GM18511 (cell line): ENCODE results near the gene EFNB3.

ENCODE experiments used
- ATAC-seq: cut with Tn5 transposase; IDR thresholded peaks from one replicate; pipeline ENCODE4 v1.9.1; 2021; ENCODE audit warnings: mild to moderate bottlenecking, moderate library complexity; ENCODE audit not compliant: unreplicated experiment

The EFNB3 gene

DNA sequence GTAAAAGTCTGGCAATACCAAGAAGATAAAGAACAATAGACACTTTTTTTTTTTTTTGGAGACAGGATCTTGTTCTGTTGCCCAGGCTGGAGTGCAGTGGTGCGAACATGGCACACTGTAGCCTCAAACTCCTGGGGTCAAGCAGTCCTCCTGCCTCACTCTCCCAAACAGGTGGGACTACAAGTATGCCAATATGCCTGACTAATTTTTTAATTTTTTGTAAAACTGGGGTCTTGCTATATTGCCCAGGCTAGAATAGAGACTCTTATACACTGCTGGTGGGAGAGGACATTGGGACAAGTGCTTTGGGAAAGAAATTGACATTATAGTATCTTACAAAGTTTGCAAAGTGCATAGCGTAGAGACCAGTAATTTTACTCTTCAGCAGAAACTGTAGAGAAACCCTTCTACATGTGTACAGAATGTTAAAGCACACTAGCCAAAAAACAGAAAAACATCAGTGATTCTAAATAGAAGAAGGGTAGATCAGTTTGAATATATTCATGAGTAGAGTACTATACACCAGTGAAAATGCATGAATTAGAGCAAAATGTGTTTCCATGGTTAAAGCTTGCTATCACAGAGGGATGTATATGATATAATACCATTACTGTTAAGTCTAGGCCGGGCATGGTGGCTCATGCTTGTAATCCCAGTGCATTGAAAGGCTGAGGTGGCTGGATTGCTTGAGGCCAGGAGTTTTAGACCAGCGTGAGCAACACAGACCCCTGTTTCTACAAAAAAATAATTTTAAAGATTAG, 7.0 kb upstream of the EFNB3 start:
- no peak for ATAC-seq

GRCh38 chr17:7700510-7700909, 4.5 kb upstream of the EFNB3 start:
- no peak for ATAC-seq

- ATAC-seq: no peak
Observed at GRCh38 chr17:7701681-7702080, 3.3 kb upstream of the EFNB3 start.

DNA sequence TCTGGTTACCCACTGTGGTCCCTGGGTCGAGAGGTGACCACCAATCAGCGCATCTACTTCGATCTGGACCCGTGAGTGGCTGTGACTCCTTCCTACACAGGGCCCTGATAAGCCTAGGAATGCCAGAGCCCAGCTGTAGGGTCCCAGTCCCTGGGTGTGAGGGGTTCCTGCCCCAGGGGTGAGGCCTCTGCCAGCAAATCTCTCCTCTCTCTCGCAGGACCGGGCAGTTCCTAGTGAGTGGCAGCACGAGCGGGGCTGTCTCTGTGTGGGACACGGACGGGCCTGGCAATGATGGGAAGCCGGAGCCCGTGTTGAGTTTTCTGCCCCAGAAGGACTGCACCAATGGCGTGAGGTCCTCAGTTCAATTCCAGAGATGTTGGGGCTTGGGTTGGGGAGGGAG, 2.2 kb upstream of the EFNB3 start:
- no peak for ATAC-seq

DNA sequence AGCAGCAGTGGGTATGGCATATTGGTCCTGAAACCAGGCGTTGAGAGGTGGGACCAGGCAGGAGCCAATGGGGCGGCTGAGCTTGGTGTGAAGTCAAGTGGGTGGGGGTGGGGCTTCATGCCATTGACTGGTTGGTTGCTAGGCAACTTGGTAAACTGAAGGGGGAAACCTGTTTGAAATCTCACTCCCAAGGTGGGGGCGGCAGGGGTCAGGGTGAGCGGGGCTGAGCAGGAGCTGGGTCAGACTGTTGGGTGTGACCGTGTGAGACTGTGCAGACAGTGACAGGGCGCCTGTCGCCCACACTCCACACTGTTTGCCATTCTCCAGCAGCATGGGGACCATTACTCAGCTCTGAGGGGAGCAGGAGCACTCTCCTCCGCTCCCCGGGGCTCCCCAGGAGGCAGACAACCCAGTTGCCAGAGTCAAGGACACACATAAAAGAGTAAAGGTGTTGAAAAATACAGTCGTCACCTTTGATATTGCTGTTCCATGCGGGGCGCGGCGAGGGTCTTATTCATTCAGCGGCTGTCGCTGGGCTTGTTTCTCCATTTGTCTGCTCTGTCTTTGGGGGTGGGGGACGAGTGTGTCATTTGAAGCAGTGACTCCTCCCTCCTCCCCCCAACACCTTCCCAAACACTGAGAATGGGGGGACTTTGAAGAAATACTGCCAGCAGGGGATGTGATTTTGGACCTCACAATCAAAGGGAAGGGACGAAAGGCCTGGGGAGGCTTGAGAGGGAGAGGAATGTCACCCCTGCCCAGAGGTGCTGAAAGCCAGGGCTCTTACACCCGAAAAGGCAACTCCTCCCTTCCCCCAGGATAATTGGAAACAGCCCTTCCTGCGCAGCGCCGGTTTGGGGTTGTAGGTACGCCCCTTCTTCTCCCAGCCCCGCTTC, 1.2 kb upstream of the EFNB3 start:
- ATAC-seq: no peak

DNA sequence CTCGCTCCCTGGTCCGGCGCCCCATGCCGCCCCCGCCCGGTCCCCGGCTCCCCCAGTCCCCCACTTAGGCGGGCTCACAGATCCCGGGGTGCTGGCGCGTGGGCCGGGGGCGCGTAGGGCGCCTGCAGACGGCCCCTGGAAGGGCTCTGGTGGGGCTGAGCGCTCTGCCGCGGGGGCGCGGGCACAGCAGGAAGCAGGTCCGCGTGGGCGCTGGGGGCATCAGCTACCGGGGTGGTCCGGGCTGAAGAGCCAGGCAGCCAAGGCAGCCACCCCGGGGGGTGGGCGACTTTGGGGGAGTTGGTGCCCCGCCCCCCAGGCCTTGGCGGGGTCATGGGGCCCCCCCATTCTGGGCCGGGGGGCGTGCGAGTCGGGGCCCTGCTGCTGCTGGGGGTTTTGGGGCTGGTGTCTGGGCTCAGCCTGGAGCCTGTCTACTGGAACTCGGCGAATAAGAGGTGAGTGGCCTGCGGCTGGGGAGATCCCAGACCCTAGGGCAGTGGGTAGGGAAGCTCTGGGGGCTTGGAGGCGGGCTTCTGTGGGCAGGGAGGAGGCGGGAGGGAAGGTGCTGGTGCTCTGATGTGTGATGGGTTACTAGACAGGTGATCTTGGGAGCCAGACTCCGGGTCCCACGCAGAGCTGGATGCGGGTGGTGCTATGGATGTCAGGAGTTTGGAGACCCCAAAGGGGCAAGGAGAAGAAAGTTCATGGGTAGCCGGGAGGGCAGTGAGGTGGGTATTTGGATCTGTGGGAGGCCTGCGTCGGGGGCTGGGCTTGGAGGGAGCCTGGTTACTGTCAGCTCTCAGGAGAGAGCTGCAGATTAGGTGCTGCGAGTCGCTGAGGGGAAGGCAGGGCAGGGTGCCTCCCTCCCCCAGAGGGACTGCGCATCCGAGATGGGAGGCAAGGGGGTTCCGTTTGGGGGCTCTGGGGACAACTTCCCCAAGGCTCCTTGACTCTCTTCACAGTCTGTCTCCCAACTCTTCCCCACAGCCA, 560 bp downstream of the EFNB3 start:
- no peak for ATAC-seq

- no peak for ATAC-seq
Observed at GRCh38 chr17:7706631-7707354, 1.8 kb downstream of the EFNB3 start.

- ATAC-seq: no peak
Observed at GRCh38 chr17:7707446-7707845, 2.4 kb downstream of the EFNB3 start.

DNA sequence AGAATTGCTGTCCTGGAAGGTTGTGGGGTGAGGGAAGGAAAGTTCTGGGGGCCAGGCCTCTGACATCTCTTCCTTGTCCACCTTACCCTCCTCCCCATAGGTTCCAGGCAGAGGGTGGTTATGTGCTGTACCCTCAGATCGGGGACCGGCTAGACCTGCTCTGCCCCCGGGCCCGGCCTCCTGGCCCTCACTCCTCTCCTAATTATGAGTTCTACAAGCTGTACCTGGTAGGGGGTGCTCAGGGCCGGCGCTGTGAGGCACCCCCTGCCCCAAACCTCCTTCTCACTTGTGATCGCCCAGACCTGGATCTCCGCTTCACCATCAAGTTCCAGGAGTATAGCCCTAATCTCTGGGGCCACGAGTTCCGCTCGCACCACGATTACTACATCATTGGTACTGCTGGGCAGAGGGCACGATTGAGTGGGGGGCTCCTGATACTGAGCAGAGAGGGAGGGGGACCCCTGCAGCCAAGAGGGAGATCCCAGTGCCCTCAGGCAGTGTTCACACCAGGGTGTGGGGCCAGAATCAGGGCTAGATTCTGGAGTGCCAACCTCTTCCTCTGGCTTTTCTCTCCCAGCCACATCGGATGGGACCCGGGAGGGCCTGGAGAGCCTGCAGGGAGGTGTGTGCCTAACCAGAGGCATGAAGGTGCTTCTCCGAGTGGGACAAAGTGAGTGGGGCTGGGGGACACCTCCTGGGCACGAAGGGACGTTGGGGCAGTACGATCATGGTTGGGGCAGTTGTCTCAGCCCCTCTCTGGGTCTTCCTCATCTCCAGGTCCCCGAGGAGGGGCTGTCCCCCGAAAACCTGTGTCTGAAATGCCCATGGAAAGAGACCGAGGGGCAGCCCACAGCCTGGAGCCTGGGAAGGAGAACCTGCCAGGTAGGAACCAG, 3.1 kb downstream of the EFNB3 start:
- no peak for ATAC-seq

- ATAC-seq: no peak
Observed at GRCh38 chr17:7709031-7709430, 4.0 kb downstream of the EFNB3 start.

DNA sequence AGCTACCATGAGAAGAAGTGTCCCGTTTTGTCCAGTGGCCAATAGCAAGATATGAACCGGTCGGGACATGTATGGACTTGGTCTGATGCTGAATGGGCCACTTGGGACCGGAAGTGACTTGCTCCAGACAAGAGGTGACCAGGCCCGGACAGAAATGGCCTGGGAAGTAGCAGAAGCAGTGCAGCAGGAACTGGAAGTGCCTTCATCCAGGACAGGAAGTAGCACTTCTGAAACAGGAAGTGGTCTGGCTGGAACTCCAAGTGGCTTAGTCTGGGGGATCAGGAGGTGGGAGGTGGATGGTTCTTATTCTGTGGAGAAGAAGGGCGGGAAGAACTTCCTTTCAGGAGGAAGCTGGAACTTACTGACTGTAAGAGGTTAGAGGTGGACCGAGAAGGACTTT, 5.3 kb downstream of the EFNB3 start:
- ATAC-seq: no peak

- no peak for ATAC-seq
Observed at GRCh38 chr17:7711051-7711755, 6.2 kb downstream of the EFNB3 start.

- ATAC-seq: no peak
Observed at GRCh38 chr17:7712111-7712771, 7.2 kb downstream of the EFNB3 start.

DNA sequence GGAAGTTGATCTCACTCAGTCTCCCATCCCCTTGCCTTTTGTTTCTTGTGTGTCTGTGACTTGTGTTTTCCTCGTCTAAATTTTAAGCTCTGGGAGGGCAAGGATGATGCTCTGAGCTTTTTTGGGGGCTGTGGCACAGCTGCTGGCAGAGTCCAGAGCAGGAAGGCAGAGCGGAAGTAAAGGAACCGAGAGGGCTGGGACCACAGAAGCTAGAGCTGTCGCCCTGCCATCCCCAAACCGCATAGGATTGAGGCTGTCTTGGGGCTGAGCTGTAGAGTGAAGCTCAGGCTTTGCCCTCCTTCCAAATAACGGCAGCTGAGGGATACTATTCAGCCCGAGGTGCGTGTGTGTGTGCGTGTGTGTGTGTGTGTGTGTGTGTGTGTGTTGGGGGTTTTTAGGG, 8.8 kb downstream of the EFNB3 start:
- ATAC-seq: no peak

DNA sequence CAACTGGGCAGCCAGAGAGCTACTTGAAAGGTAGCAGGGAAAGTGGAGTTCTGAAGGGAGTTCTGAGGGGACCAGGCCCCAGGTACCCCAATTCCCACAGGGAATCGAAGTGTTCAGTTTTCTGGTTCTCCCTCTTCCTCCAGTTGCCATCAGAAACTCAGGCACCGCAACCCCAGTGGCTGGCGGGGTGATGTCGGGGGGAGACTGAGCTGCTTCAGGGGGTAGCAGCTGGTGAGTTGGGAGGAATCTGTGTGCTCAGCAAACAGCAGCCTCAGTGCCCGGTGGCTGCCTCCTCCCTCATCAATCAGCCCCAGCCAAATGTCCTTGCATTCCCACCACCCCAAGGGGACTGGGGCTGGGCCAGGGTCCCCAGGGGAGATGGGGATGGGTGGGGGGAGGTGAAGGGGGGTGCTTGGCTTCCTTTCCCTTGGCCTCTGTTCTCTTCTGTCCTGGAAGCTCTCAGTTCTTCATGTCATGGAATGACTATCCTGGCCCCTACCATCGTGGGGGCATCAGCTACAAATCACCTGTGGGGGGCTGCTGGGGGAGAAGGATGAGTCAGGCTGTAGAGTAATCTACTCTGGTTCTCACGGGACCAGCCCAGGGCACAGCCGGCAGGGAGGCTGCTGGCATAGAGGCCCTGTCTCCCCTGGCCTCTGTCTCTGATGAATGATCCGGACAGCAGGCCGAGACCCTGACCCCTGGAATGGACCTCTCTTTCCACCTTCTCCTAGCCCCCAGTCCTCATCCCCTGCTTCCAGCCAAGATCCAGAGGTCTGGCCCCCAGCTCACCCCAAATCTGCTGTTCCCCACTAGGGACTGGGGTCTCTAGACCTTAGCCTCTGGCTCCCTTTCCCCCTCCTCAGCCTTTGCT, 10.0 kb downstream of the EFNB3 start:
- ATAC-seq: no peak

- ATAC-seq: no peak
Observed at GRCh38 chr17:7715936-7716886, 11.2 kb downstream of the EFNB3 start.
